ENCODE results near the gene ABHD16A. TPM values are rescaled to one million over a fixed set of nuclear protein-coding genes. Genes with fewer than 3 reads are reported as not detected.

Gene ABHD16A
- 10 to 100 TPM; 26.6 to 36.5 (median 30.5) TPM for total RNA-seq
- 10 to 100 TPM; 34.4 to 56.6 (median 50.0) TPM for polyA plus RNA-seq
- long read RNA-seq, donor 1, transcript ABHD16A-201 (20 exons, 2,103 nt), result major isoform, 27 of 29 reads
- long read RNA-seq, donor 1, partial matches to known transcripts, result 0 of 29 reads
- long read RNA-seq, donor 1, other reads (novel, unspliced or antisense), result 1 of 29 reads
- long read RNA-seq, donor 2, transcript ABHD16A-201 (20 exons, 2,103 nt), result major isoform, 69 of 77 reads
- long read RNA-seq, donor 2, partial matches to known transcripts, result 3 of 77 reads
- long read RNA-seq, donor 2, other reads (novel, unspliced or antisense), result 5 of 77 reads

- H3K4me3 ChIP-seq, result peak within 1 kb of the TSS; percentile 78
- DNase-seq (peak; percentile 99), ATAC-seq (peak; percentile 96 to 97 (median 96))
- peaks cover 28% of the 10 kb centered on the region for H3K4me1 ChIP-seq
- intact Hi-C loops (cut with DNase I), result no loop called here
- H3K27me3 ChIP-seq (ENCODE audit: insufficient read depth in 3 of 3, low read length in 2 of 3), result no peaks in the 10 kb centered on the region
- no peaks in the 10 kb centered on the region for H3K9me3 ChIP-seq
- peak; percentile 9 for TF ChIP-seq CTCF (IDR thresholded peaks at IDR 0.05)
- H3K36me3 ChIP-seq (ENCODE audit: insufficient read depth in 1 of 2, low read depth in 1 of 2), result peaks cover 0 to 34% of the 10 kb centered on the region in 2 donors
- peak within 1 kb of the TSS; percentile 98 for H3K27ac ChIP-seq
- WGBS, 3 donors, result 1% methylated on average over 54 of the region's 54 CpGs
Measured at GRCh38 chr6:31702819-31703716, at the start of gene ABHD16A. ABHD16A (minus strand) TSS chr6:31703324; CDS start chr6:31703281, 43 bp downstream.

- intact Hi-C loops (cut with DNase I), result no loop called here
- WGBS, 3 donors, result 73 to 74% (median 74%) methylated on average over 8 of the region's 8 CpGs
Measured at GRCh38 chr6:31752739-31753319, 49.7 kb upstream of the ABHD16A start.

GRCh38 chr6:31750411-31751022 is 47.4 kb upstream of the ABHD16A start:
- H3K4me1 ChIP-seq, result no peaks in the 10 kb centered on the region
- H3K27ac ChIP-seq, result no peak overlapping the region
- H3K4me3 ChIP-seq, result no peak overlapping the region
- TF ChIP-seq CTCF (IDR thresholded peaks at IDR 0.05), result no peak
- ATAC-seq (no peak), DNase-seq (no peak)
- H3K27me3 ChIP-seq (ENCODE audit: insufficient read depth in 3 of 3, low read length in 2 of 3), result no peaks in the 10 kb centered on the region
- no peaks in the 10 kb centered on the region for H3K36me3 ChIP-seq (ENCODE audit: insufficient read depth in 1 of 2, low read depth in 1 of 2)
- no peaks in the 10 kb centered on the region for H3K9me3 ChIP-seq
- intact Hi-C loops (cut with DNase I), result no loop called here
- WGBS, 3 donors, result 92 to 96% (median 93%) methylated on average over 7 of the region's 7 CpGs

More at GRCh38 chr6:31752739-31753319, 49.7 kb upstream of the ABHD16A start:
- no peaks in the 10 kb centered on the region for H3K36me3 ChIP-seq (ENCODE audit: insufficient read depth in 1 of 2, low read depth in 1 of 2)
- H3K27ac ChIP-seq, result no peak overlapping the region
- no peak overlapping the region for H3K4me3 ChIP-seq
- no peak for TF ChIP-seq CTCF (IDR thresholded peaks at IDR 0.05)
- no peaks in the 10 kb centered on the region for H3K27me3 ChIP-seq (ENCODE audit: insufficient read depth in 3 of 3, low read length in 2 of 3)
- no peaks in the 10 kb centered on the region for H3K9me3 ChIP-seq
- ATAC-seq, result no peak
- no peak for DNase-seq
- H3K4me1 ChIP-seq, result no peaks in the 10 kb centered on the region

- Histone ChIP-seq H3K27me3 (ENCODE audit: insufficient read depth in 3 of 3, low read length in 2 of 3) (no peaks in the 10 kb centered on the region), H3K4me1 (no peaks in the 10 kb centered on the region), H3K4me3 (no peak overlapping the region), H3K36me3 (ENCODE audit: insufficient read depth in 1 of 2, low read depth in 1 of 2) (no peaks in the 10 kb centered on the region), H3K27ac (no peak overlapping the region), H3K9me3 (no peaks in the 10 kb centered on the region)
- intact Hi-C loops (cut with DNase I), result no loop called here
- ATAC-seq (no peak), DNase-seq (no peak)
- TF ChIP-seq CTCF (IDR thresholded peaks at IDR 0.05), result no peak
- WGBS, 3 donors, result 92 to 96% (median 93%) methylated on average over 8 of the region's 8 CpGs
Measured at GRCh38 chr6:31749301-31750036, 46.3 kb upstream of the ABHD16A start.
